ENCODE results near the gene HOXD13. TPM values are rescaled to one million over a fixed set of nuclear protein-coding genes. Genes with fewer than 3 reads are reported as not detected.
A peak's percentile ranks its signal among the peaks of the same experiment; 100 is the strongest.

Gene HOXD13
- total and polyA plus RNA-seq, 2 experiments from 2014 or later: not detected

- TF ChIP-seq, protein P1, sequence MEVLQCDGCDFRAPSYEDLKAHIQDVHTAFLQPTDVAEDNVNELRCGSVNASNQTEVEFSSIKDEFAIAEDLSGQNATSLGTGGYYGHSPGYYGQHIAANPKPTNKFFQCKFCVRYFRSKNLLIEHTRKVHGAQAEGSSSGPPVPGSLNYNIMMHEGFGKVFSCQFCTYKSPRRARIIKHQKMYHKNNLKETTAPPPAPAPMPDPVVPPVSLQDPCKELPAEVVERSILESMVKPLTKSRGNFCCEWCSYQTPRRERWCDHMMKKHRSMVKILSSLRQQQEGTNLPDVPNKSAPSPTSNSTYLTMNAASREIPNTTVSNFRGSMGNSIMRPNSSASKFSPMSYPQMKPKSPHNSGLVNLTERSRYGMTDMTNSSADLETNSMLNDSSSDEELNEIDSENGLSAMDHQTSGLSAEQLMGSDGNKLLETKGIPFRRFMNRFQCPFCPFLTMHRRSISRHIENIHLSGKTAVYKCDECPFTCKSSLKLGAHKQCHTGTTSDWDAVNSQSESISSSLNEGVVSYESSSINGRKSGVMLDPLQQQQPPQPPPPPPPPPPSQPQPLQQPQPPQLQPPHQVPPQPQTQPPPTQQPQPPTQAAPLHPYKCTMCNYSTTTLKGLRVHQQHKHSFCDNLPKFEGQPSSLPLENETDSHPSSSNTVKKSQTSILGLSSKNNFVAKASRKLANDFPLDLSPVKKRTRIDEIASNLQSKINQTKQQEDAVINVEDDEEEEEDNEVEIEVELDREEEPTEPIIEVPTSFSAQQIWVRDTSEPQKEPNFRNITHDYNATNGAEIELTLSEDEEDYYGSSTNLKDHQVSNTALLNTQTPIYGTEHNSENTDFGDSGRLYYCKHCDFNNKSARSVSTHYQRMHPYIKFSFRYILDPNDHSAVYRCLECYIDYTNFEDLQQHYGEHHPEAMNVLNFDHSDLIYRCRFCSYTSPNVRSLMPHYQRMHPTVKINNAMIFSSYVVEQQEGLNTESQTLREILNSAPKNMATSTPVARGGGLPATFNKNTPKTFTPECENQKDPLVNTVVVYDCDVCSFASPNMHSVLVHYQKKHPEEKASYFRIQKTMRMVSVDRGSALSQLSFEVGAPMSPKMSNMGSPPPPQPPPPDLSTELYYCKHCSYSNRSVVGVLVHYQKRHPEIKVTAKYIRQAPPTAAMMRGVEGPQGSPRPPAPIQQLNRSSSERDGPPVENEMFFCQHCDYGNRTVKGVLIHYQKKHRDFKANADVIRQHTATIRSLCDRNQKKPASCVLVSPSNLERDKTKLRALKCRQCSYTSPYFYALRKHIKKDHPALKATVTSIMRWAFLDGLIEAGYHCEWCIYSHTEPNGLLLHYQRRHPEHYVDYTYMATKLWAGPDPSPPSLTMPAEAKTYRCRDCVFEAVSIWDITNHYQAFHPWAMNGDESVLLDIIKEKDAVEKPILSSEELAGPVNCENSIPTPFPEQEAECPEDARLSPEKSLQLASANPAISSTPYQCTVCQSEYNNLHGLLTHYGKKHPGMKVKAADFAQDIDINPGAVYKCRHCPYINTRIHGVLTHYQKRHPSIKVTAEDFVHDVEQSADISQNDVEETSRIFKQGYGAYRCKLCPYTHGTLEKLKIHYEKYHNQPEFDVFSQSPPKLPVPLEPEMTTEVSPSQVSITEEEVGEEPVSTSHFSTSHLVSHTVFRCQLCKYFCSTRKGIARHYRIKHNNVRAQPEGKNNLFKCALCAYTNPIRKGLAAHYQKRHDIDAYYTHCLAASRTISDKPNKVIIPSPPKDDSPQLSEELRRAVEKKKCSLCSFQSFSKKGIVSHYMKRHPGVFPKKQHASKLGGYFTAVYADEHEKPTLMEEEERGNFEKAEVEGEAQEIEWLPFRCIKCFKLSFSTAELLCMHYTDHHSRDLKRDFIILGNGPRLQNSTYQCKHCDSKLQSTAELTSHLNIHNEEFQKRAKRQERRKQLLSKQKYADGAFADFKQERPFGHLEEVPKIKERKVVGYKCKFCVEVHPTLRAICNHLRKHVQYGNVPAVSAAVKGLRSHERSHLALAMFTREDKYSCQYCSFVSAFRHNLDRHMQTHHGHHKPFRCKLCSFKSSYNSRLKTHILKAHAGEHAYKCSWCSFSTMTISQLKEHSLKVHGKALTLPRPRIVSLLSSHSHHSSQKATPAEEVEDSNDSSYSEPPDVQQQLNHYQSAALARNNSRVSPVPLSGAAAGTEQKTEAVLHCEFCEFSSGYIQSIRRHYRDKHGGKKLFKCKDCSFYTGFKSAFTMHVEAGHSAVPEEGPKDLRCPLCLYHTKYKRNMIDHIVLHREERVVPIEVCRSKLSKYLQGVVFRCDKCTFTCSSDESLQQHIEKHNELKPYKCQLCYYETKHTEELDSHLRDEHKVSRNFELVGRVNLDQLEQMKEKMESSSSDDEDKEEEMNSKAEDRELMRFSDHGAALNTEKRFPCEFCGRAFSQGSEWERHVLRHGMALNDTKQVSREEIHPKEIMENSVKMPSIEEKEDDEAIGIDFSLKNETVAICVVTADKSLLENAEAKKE (CRISPR knock-in tag; IDR thresholded peaks at IDR 0.05): no peak
- no peak for TF ChIP-seq POLR2AphosphoS5 (IDR thresholded peaks at IDR 0.05; ENCODE audit: low read depth)
- no peak for TF ChIP-seq ZNF331 (CRISPR knock-in tag; IDR thresholded peaks at IDR 0.05; ENCODE audit: low read depth)
Measured at GRCh38 chr2:176127774-176128072, 35.2 kb downstream of the HOXD13 start (continued).

DNA sequence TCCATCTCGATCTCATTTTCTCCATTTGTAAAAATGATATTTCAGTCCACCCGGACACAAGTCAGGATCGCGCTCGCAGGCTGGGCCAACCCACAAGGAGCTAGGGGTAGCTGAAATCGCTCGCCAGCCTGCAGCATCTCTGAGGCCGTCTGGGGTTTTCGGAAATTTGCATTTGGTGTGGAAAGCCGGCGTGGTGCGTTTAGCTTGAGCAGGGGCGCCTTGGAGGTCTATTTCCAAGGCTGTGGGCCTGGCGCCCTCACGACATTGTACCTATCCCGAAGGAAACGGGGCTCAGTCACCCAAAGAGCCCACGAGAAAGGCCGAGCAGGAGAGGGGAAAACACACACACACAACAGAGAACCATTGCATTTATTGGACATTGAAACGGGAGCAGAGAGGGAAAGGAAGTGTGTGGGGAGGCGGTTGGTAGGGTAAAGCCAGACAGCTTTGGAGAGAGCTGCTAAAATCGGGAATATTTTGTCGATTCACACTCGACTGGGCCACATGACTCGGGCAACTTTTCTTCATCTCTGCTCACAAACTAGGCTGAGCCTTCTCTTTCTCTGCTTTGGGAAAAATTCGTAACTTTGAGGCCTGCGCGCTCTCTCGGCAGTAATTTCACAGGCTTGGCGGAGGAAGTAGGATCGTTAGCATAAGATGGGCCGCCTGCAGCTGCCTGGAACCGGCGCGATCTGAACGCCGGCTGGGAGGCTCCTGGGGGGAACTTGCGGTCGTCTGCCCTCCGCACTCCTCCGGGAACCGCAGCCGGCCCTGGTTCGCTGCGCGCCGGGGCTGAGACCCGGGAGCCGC is 35.9 kb downstream of the HOXD13 start:
- H3K4me3 Mint-ChIP-seq: peak overlapping the region; percentile 63
- Histone ChIP-seq H4K20me1 (replicated peaks; ENCODE audit: insufficient read depth) (peaks cover 45% of the 10 kb centered on the region), H3K79me2 (replicated peaks; ENCODE audit: insufficient read depth) (no peaks in the 10 kb centered on the region), H3K4me3 (peak overlapping the region; percentile 47), H3K4me2 (peak overlapping the region; percentile 75), H3K4me1 (ENCODE audit: insufficient read depth) (peaks cover 13% of the 10 kb centered on the region), H3K36me3 (ENCODE audit: insufficient read depth) (no peaks in the 10 kb centered on the region), H3K27me3 (ENCODE audit: insufficient read depth) (peaks cover 100% of the 10 kb centered on the region), H3F3A (replicated peaks; ENCODE audit: low read depth) (peaks cover 61% of the 10 kb centered on the region), H3K9me2 (ENCODE audit: insufficient read depth) (no peaks in the 10 kb centered on the region), H3K27ac (ENCODE audit: low read depth) (no peak overlapping the region), H2AFZ (no peak overlapping the region)
- DNase-seq (ENCODE audit: low spot score) (peak; percentile 76), ATAC-seq (peak; percentile 44)
- no peaks in the 10 kb centered on the region for H3K36me3 Mint-ChIP-seq (ENCODE audit: low read depth)
- peaks cover 15% of the 10 kb centered on the region; the same call in 2 of the 3 replicates for H3K9me3 Mint-ChIP-seq
- no peak overlapping the region for H3K27ac Mint-ChIP-seq
- H3K4me1 Mint-ChIP-seq: peaks cover 29% of the 10 kb centered on the region
- peaks cover 96% of the 10 kb centered on the region for H3K27me3 Mint-ChIP-seq (ENCODE audit: insufficient read depth, low read depth, poor library complexity)
- TF ChIP-seq, protein P2, sequence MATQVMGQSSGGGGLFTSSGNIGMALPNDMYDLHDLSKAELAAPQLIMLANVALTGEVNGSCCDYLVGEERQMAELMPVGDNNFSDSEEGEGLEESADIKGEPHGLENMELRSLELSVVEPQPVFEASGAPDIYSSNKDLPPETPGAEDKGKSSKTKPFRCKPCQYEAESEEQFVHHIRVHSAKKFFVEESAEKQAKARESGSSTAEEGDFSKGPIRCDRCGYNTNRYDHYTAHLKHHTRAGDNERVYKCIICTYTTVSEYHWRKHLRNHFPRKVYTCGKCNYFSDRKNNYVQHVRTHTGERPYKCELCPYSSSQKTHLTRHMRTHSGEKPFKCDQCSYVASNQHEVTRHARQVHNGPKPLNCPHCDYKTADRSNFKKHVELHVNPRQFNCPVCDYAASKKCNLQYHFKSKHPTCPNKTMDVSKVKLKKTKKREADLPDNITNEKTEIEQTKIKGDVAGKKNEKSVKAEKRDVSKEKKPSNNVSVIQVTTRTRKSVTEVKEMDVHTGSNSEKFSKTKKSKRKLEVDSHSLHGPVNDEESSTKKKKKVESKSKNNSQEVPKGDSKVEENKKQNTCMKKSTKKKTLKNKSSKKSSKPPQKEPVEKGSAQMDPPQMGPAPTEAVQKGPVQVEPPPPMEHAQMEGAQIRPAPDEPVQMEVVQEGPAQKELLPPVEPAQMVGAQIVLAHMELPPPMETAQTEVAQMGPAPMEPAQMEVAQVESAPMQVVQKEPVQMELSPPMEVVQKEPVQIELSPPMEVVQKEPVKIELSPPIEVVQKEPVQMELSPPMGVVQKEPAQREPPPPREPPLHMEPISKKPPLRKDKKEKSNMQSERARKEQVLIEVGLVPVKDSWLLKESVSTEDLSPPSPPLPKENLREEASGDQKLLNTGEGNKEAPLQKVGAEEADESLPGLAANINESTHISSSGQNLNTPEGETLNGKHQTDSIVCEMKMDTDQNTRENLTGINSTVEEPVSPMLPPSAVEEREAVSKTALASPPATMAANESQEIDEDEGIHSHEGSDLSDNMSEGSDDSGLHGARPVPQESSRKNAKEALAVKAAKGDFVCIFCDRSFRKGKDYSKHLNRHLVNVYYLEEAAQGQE (IDR thresholded peaks at IDR 0.05; ENCODE audit: unreplicated experiment): no peak
- TF ChIP-seq, protein P1 (CRISPR knock-in tag; IDR thresholded peaks at IDR 0.05): no peak
